ENCODE data around the gene ZNF425.
A peak's percentile ranks its signal among the peaks of the same experiment; 100 is the strongest.

The ZNF425 gene, protein sequence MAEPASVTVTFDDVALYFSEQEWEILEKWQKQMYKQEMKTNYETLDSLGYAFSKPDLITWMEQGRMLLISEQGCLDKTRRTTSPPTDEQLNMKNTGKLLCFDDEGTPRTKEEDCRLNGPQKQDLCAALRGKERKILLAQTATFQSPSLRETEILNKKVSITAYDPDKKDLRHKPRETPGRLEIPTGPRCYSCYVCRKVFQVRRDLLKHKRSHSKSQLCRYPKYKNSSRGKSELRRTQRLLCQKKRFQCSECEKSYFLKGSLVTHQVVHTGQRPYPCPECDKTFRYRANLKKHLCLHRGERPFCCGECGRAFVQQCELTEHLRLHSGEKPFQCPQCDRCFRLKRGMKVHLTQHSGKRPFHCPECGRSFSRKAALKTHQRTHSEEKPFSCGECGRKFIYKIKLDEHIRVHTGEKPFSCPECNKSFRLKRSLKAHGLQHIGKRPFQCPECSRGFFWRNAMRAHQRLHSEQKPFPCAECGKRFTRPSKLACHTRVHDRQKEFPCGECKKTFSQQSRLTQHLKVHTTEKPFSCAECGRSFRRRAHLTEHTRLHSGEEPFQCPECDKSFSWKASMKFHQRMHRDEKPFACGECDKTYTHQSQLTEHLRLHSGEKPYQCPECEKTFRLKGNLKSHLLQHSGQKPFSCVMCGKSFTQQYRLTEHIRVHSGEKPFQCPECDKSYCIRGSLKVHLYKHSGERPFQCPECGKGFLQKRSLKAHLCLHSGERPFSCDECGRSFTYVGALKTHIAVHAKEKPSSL

DNA sequence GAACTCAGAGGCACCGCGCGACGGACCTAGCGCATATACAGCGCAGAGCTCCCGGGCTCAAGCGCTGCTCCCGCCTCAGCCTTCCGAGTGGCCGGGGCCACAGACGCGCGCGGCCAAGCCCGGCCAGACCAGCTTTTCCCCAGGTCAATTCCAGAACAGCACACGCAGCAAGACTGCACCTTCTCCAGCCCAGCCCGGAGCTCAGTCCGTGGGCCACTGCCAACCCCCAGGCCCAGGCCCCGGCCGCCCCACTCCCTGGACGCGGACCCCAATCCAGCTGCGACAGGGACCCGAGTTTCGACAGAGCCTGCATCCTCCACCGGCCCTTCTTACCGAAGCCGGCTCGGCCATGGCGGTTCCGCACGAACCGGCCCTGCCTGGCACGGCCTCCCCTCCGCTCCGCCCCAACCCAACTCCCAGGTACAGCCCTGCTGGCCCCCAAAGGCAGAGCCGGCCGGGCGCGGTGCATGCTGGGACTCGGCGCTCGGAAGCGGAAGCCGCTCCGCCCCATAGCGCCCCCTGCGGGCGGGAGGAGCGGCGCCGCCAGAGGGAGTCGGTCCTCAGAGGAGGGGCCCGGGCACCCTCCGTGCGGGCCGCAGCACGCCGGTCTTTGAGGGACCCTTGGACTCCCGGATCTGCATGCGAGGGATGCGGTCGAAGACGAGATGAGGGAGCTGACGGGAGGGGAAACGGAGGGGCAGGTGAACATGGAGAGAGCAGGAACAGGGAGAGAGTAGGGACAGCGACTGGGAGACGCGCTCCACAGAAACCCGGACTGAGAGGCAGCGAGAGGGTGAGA, at the start of gene ZNF425:
ZNF425 (minus strand) TSS at position 462 of the 799 bp plus-strand sequence; CDS start at position 351, 111 bp downstream.
- DNase-seq (ENCODE audit: low spot score in 2 of 2) (peak; percentile 97 to 98), ATAC-seq (peak; percentile 89)
- Mint-ChIP-seq H3K27ac (peak within 1 kb of the TSS; percentile 99), H3K4me1 (peaks cover 33% of the 10 kb centered on the region), H3K4me3 (peak within 1 kb of the TSS; percentile 97), H3K9me3 (peaks cover 4% of the 10 kb centered on the region), H3K36me3 (peaks cover 68% of the 10 kb centered on the region)

DNA sequence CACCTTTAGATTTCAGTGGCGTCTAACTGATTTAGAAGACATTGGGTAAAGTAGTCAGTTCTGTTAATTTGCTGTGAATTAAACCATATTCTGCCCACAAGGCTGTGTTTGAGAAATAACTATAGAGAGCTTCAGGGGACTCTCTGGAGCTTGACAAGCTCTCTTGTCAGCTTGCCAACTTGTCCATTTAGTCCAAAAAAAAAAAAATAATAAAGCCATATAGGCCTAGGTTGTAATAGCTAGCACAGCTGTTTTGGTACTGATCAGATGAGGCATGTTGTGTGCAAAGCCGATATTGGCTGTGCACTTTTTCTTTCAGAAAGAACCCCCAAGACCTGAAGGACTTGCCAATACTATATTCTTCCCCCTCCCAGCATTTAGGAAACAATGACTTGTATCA, 49.0 kb upstream of the ZNF425 start:
- ATAC-seq (no peak), DNase-seq (ENCODE audit: low spot score in 2 of 2) (no peak)
- Mint-ChIP-seq H3K9me3 (no peaks in the 10 kb centered on the region), H3K27ac (peak overlapping the region; percentile 67), H3K4me3 (no peak overlapping the region), H3K36me3 (peaks cover 100% of the 10 kb centered on the region), H3K4me1 (no peaks in the 10 kb centered on the region)

DNA sequence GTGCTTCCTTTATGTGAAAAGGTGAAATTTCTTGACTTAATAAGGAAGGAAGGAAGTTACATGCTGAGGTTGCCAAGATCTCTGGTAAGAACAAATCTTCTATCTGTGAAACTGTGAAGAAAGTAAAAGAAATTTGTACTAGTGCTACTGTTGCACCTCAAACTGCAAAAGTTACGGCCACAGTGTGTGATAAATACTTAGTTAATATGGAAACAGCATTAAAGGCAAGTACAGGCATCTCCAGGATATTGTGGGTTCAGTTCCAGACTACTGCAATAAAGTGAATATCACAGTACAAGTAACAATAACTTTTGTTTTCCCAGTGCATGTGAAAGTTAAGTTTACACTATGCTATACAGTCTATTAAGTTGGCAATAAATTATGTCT, 46.4 kb upstream of the ZNF425 start:
- no peak overlapping the region for H3K4me3 Mint-ChIP-seq
- no peak overlapping the region for H3K27ac Mint-ChIP-seq
- no peak for ATAC-seq
- peaks cover 100% of the 10 kb centered on the region for H3K36me3 Mint-ChIP-seq
- no peaks in the 10 kb centered on the region for H3K9me3 Mint-ChIP-seq
- no peaks in the 10 kb centered on the region for H3K4me1 Mint-ChIP-seq
- no peak for DNase-seq (ENCODE audit: low spot score in 2 of 2)

DNA sequence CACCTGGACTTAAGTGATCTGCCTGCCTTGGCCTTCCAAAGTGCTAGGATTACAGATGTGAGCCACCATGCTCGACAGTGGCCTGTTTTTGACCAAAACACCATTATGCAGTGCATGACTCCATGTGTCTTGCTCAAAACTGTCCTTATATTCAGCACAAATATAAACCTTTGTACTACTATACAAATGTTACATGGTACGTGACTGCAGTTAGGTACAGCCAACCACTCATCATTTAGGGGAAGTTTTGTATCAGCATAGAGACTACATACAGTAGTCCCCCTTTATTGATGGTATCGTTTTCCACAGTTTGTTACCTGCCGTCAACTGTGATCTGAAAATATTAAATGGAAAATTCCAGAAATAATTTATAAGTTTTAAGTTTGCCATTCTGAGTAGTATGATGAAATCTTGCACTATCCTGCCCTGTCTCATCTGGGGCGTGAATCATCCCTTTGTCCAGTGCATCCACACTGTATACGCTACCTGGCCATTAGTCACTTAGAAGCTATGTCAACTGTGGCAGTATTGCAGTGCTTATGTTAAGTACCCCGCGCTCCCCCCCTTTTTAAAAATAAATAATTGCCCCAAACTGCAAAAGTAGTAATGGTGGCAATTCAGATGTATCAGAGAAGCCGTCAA, 45.9 kb upstream of the ZNF425 start:
- peaks cover 100% of the 10 kb centered on the region for H3K36me3 Mint-ChIP-seq
- DNase-seq (ENCODE audit: low spot score in 2 of 2) (no peak), ATAC-seq (no peak)
- H3K9me3 Mint-ChIP-seq = no peaks in the 10 kb centered on the region
- no peaks in the 10 kb centered on the region for H3K4me1 Mint-ChIP-seq
- no peak overlapping the region for H3K27ac Mint-ChIP-seq
- no peak overlapping the region for H3K4me3 Mint-ChIP-seq

DNA sequence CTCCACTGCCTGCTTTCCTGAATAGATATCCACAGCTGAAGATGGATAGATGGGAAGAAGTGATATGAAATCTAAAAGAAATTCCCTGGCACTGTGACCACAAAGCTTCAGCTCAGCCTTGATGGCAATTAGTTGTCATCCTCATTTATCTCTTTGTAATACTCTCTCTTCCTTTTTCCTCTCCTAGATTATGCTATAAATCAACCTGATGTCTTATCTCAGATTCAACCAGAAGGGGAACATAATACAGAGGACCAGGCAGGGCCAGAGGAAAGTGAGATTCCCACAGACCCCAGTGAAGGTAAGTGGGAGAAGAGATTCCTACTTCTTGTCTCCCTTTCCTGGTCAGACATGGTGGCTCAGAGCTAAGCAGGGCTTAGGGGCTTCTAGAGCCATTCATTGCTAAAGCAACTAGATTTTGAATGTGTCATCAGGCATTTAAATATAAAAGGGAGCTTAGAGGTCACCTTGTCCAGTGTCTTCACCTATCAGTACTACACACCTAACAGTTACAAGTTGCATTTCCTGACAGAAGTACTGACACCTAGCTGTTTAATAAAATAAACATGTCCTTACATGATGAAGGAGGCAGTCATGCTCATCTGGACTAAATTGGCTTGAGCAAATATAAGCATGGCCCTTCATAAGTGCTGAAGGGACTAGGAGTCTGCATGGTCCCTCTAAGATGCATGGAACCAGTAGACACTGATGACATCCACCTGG, 40.7 kb upstream of the ZNF425 start:
- no peak overlapping the region for H3K4me3 Mint-ChIP-seq
- no peaks in the 10 kb centered on the region for H3K4me1 Mint-ChIP-seq
- no peak for ATAC-seq
- H3K27ac Mint-ChIP-seq = peak overlapping the region; percentile 55
- no peak for DNase-seq (ENCODE audit: low spot score in 2 of 2)
- peaks cover 97% of the 10 kb centered on the region for H3K36me3 Mint-ChIP-seq
- H3K9me3 Mint-ChIP-seq = no peaks in the 10 kb centered on the region

DNA sequence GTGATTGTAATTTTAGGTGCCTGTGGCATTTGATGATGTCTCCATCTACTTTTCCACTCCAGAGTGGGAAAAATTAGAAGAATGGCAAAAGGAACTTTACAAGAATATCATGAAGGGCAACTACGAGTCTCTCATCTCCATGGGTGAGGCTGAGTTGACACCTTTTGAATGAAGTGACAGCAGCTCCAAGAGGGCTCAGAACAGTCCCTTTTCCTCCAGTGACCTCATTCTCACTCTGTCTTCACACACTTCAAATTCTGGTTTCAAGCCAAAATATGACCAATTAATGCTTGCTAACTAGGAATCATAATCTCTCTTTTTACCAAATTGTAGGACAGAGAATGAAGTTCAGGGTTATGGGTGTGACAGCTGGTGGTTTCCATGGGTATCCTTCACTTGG, 40.0 kb upstream of the ZNF425 start:
- no peak overlapping the region for H3K4me3 Mint-ChIP-seq
- H3K9me3 Mint-ChIP-seq = no peaks in the 10 kb centered on the region
- H3K36me3 Mint-ChIP-seq = peaks cover 97% of the 10 kb centered on the region
- H3K4me1 Mint-ChIP-seq = peaks cover 6% of the 10 kb centered on the region
- ATAC-seq (peak; percentile 48), DNase-seq (ENCODE audit: low spot score in 2 of 2) (no peak)
- peak overlapping the region; percentile 55 for H3K27ac Mint-ChIP-seq

DNA sequence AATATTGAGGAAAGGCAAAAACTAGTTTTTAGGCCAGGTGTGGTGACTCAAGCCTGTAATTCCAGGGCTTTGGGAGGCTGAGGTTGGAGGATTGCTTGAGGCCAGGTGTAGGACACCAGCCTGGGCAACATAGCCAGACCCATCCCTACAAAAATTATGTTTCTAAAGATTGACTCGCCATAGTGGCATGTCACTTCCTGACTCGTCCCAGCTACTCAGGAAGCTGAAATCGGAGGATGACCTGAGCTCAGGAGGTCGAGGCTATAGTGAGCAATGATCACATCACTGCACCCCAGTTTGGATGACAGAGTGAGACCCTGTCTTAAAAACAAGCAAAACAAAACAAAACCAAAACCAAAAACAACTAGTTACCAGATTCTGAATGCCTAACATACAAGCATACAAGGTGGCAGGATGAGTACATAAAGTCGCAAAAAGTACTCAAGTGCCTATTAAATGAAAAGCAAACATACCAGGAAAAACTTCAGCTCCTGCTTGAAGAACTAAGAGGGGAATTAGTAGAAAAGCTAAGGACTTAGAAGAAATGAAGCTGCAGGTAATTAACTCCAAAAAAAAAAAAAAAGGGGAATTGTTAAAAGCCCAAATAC, 35.2 kb upstream of the ZNF425 start:
- DNase-seq (ENCODE audit: low spot score in 2 of 2) (no peak), ATAC-seq (peak; percentile 87)
- H3K4me3 Mint-ChIP-seq = peak overlapping the region; percentile 18
- H3K36me3 Mint-ChIP-seq = peaks cover 94% of the 10 kb centered on the region
- peaks cover 28% of the 10 kb centered on the region for H3K4me1 Mint-ChIP-seq
- no peaks in the 10 kb centered on the region for H3K9me3 Mint-ChIP-seq
- peak overlapping the region; percentile 76 for H3K27ac Mint-ChIP-seq

DNA sequence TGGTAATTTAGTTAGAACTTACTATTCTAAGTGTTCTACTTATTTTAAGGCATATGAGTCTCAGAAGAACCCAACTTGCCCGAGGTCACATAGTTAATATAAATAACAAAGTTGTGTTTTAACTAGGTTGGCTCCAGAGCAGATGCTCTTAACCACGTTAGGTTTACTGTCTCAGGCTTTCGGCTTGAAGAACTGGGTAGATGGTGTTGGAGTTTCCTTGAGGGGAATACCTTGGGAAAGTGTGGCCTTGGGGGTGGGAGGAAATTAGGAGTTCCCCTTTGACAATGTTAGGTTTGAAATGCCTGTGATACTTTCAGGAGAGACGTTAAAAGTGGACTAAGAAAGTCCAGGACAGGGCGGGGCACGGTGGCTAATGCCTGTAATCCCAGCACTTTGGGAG, 30.8 kb upstream of the ZNF425 start:
- Mint-ChIP-seq H3K27ac (peak overlapping the region; percentile 78), H3K4me1 (peaks cover 44% of the 10 kb centered on the region), H3K36me3 (peaks cover 86% of the 10 kb centered on the region), H3K4me3 (no peak overlapping the region), H3K9me3 (no peaks in the 10 kb centered on the region)
- ATAC-seq (no peak), DNase-seq (ENCODE audit: low spot score in 2 of 2) (no peak)

DNA sequence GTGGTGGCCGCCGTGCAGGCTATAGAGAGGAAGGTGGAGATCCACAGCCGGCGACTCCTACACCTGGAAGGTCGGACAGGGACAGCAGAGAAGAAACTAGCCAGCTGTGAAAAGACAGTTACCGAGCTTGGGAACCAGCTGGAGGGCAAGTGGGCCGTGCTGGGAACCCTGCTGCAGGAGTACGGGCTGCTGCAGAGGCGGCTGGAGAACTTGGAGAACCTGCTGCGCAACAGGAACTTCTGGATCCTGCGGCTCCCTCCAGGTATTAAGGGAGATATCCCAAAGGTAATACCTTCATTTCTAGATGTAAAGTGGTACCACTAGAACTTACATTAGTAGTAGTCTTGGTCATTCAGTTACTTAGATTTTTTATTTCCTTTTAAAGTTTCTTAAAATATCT, 27.9 kb upstream of the ZNF425 start:
- H3K36me3 Mint-ChIP-seq = peaks cover 60% of the 10 kb centered on the region
- no peak for DNase-seq (ENCODE audit: low spot score in 2 of 2)
- no peaks in the 10 kb centered on the region for H3K9me3 Mint-ChIP-seq
- no peak overlapping the region for H3K4me3 Mint-ChIP-seq
- ATAC-seq = no peak
- peaks cover 36% of the 10 kb centered on the region for H3K4me1 Mint-ChIP-seq
- H3K27ac Mint-ChIP-seq = peak overlapping the region; percentile 14

DNA sequence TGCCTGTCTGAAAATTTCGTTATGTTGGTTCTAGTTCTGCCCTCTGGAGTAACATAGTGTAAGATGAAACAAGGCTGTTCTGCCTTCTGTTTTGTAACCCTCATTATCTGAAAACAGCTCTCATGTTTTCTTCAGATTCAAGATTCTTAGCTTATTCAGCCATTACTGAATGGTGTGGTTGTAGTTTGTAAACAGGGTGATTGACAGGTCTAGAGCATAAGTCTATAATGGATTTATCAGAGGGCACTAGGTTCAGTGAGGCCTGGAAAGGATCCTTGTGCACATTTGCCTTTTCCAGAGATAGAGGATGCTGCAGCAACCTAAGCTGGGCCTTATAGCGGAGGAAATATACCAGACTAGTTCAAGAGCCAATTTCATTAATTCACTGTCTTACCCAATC, 27.2 kb upstream of the ZNF425 start:
- DNase-seq (ENCODE audit: low spot score in 2 of 2) (no peak), ATAC-seq (no peak)
- H3K36me3 Mint-ChIP-seq = peaks cover 60% of the 10 kb centered on the region
- peak overlapping the region; percentile 14 for H3K27ac Mint-ChIP-seq
- no peak overlapping the region for H3K4me3 Mint-ChIP-seq
- H3K9me3 Mint-ChIP-seq = no peaks in the 10 kb centered on the region
- peaks cover 36% of the 10 kb centered on the region for H3K4me1 Mint-ChIP-seq

DNA sequence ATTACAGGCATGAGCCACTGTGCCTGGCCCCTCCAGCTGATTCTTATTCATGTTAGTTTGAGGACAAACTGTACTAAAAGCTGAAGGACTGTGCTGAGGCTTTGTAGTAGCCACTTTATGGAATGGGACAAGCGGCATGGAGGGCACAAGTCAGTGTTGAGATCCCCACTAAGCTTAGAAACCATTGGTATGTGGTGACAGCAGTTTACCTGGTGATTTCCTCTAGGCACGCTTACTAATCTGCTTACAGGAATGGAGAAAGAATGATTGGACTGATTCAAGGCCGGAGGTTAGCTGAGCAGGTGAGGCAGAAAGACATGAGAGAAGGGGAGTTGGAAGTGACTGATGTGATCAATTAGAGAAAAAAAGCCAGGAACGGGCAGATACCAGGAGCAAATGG, 24.9 kb upstream of the ZNF425 start:
- Mint-ChIP-seq H3K4me1 (peaks cover 29% of the 10 kb centered on the region), H3K36me3 (peaks cover 51% of the 10 kb centered on the region), H3K9me3 (no peaks in the 10 kb centered on the region), H3K4me3 (no peak overlapping the region), H3K27ac (no peak overlapping the region)
- ATAC-seq (no peak), DNase-seq (ENCODE audit: low spot score in 2 of 2) (no peak)

DNA sequence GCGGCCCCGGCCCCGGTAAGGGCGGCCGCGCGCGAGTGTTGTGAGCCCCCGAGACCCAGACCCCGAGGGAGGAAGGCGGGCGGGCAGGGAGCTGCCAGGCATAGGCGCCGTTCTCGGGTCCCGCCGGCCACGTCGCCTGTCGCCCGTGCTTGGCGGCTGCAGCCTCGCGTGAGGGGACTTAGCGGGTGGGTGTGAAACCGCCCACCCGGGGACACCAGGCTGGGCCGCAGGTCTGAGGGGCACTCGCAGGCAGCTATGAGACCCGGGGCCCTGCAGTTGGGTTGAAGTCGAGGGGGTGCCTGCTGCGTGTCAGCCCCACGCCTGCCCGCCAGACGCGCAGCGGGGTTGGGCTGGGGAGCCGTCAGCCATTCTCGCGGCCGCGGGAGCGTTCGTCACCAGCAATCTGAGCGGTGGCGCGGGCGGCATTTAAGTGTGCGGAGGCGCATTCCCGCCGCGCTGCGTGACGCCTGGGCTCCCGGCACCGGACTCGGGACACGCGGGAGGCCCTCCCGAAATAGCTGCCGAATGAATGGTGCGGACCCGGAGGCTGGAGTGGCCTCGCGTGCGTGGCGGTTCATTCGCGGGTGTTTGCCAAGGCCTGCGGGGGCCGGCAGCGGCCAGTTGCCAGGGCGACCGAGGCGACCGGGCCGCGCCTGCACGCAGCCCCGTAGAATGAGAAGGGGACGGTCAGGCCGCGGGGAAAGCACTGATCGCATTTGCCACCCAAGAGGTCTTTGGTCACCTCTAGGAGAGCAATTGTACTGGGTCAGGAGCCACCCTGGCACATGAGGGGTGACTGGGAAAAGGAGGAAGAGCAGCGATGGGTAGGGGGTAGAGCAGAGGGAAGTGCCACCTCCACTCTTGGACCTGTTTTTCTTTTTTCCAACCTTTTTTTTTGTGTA, 21.9 kb upstream of the ZNF425 start:
- peaks cover 22% of the 10 kb centered on the region for H3K36me3 Mint-ChIP-seq
- H3K27ac Mint-ChIP-seq = peak overlapping the region; percentile 95
- H3K9me3 Mint-ChIP-seq = no peaks in the 10 kb centered on the region
- DNase-seq (ENCODE audit: low spot score in 2 of 2) (peak; percentile 54 to 83), ATAC-seq (peak; percentile 69)
- H3K4me3 Mint-ChIP-seq = peak overlapping the region; percentile 84
- peaks cover 25% of the 10 kb centered on the region for H3K4me1 Mint-ChIP-seq

DNA sequence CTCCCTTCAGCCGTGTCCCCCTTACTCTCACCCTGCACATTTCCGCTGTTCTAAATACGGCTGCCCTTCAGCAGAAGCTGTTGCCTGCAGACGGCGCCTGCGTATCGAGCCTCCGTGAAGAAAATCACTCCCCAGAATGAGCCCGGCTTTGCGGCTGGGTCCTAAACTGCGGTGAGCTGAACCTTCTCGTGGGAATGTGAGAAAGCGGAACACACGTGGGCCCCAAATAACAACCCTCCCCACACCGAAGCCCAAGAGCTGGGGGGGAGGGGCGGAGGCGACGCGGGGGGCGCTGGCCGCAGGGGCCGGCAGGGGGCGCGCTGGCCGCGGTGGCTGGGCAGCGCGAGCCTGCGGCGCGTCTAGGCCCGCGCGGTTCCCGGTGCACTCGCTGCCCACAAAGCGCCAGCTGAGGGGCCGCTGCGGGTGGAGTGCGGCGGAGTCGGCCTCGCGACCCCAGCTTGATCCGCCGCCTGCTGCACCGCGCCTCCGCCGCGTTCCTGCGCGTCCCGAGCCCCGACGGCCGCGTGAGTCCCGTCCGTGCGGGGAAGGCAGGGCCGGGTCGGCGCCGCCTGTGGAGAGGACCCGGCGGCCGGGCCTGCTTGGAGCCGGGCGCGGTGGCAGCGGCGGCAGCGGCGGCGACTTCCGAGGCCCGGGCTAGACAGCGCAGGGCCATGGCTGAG, 21.1 kb upstream of the ZNF425 start, which contains the start of gene ZNF398:
ZNF398 (plus strand) TSS at position 382 of the 680 bp plus-strand sequence; CDS start at position 672, 290 bp downstream.
- peaks cover 21% of the 10 kb centered on the region for H3K36me3 Mint-ChIP-seq
- H3K4me1 Mint-ChIP-seq = peaks cover 25% of the 10 kb centered on the region
- DNase-seq (ENCODE audit: low spot score in 2 of 2) (peak; percentile 81 to 87), ATAC-seq (peak; percentile 88)
- peak within 1 kb of the TSS; percentile 84 for H3K4me3 Mint-ChIP-seq
- no peaks in the 10 kb centered on the region for H3K9me3 Mint-ChIP-seq
- H3K27ac Mint-ChIP-seq = peak within 1 kb of the TSS; percentile 95
